ENCODE data around the gene HTT.

GRCh38 chr4:3034231-3034630 is 40.2 kb upstream of the HTT start:
- no peak for TF ChIP-seq POLR2AphosphoS5 (IDR thresholded peaks at IDR 0.05)
- TF ChIP-seq, protein P1, sequence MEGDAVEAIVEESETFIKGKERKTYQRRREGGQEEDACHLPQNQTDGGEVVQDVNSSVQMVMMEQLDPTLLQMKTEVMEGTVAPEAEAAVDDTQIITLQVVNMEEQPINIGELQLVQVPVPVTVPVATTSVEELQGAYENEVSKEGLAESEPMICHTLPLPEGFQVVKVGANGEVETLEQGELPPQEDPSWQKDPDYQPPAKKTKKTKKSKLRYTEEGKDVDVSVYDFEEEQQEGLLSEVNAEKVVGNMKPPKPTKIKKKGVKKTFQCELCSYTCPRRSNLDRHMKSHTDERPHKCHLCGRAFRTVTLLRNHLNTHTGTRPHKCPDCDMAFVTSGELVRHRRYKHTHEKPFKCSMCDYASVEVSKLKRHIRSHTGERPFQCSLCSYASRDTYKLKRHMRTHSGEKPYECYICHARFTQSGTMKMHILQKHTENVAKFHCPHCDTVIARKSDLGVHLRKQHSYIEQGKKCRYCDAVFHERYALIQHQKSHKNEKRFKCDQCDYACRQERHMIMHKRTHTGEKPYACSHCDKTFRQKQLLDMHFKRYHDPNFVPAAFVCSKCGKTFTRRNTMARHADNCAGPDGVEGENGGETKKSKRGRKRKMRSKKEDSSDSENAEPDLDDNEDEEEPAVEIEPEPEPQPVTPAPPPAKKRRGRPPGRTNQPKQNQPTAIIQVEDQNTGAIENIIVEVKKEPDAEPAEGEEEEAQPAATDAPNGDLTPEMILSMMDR (IDR thresholded peaks at IDR 0.05 in 8 of 11, conservative IDR thresholded peaks at IDR 0.05 in 3 of 11) = no peak
- no peak for TF ChIP-seq POLR2A (IDR thresholded peaks at IDR 0.05)

All from spleen (tissue), 7 donors.